Ascending aorta (tissue), 2 donors: ENCODE data around the gene MYO9B. TPM values are rescaled to one million over a fixed set of nuclear protein-coding genes. Genes with fewer than 3 reads are reported as not detected.

ENCODE experiments used
- DNase-seq, 2 donors: peaks; one replicate each; pipeline ENCODE4 v3.0.0-alpha.2; 2019; ENCODE audit warnings: low spot score in 2 of 2
- H3K27ac ChIP-seq, 2 donors: fragments of 200-600 bp; sonication (generic); one replicate each; pipeline ENCODE4 v1.5.1; 2016 to 2017; ENCODE audit warnings: mild to moderate bottlenecking in 1 of 2
- H3K27me3 ChIP-seq: fragments of 200-600 bp; sonication (generic); one replicate; pipeline ENCODE4 v1.5.1; 2017
- H3K36me3 ChIP-seq, 2 donors: fragments of 200-600 bp; sonication (generic); one replicate each; pipeline ENCODE4 v1.5.1; 2016
- H3K4me1 ChIP-seq, 2 donors: fragments of 200-600 bp; sonication (generic); one replicate each; pipeline ENCODE4 v1.5.1; 2016 to 2017; ENCODE audit warnings: mild to moderate bottlenecking in 1 of 2
- H3K4me3 ChIP-seq, 2 donors: fragments of 200-600 bp; sonication (generic); one replicate each; pipeline ENCODE4 v1.5.1; 2016 to 2017; ENCODE audit warnings: mild to moderate bottlenecking in 1 of 2
- H3K9me3 ChIP-seq, 2 donors: fragments of 200-600 bp; sonication (generic); one replicate each; pipeline ENCODE4 v1.5.1; 2016
- CTCF ChIP-seq, 3 experiments: fragments of 200-600 bp in 2 of 3; fragments of 450-650 bp in 1 of 3; sonication (generic) in 2 of 3; IDR thresholded peaks; one replicate each; pipeline ENCODE4 v1.5.1; 2016 to 2019; ENCODE audit warnings: antibody characterized with exemption in 3 of 3, mild to moderate bottlenecking in 1 of 3, moderate library complexity in 1 of 3
- intact Hi-C: fragments of 100-400 bp; cut with DNase I; formaldehyde crosslinking; loops from one replicate; pipeline ENCODE4 v1.15.1; 2023
- total RNA-seq: library from RNA; depleted of rRNA; stranded (reverse); fragments of >200 nt; gene quantifications from one replicate; pipeline ENCODE4 v1.1.0, GENCODE V29; 2016

The MYO9B gene
- total RNA-seq, 1 donor from 2014 or later, result 182 TPM

- no peak for TF ChIP-seq CTCF (IDR thresholded peaks at IDR 0.05)
- DNase-seq, result no peak
- H3K4me1 ChIP-seq, result peaks cover 22 to 45% of the 10 kb centered on the region in 2 donors
- H3K9me3 ChIP-seq, result no peaks in the 10 kb centered on the region
- no peak overlapping the region for H3K4me3 ChIP-seq
- peak overlapping the region; percentile 63 to 67 for H3K27ac ChIP-seq
- intact Hi-C loops, result no loop called here
- peaks cover 13 to 21% of the 10 kb centered on the region in 2 donors for H3K36me3 ChIP-seq
- H3K27me3 ChIP-seq, result no peaks in the 10 kb centered on the region
Observed at GRCh38 chr19:17111766-17112165, 36.2 kb downstream of the MYO9B start.

GRCh38 chr19:17112271-17112670, 36.7 kb downstream of the MYO9B start:
- intact Hi-C loops, result no loop called here
- no peaks in the 10 kb centered on the region for H3K27me3 ChIP-seq
- TF ChIP-seq CTCF (IDR thresholded peaks at IDR 0.05), result no peak
- no peaks in the 10 kb centered on the region for H3K9me3 ChIP-seq
- peaks cover 13 to 21% of the 10 kb centered on the region in 2 donors for H3K36me3 ChIP-seq
- peaks cover 25 to 47% of the 10 kb centered on the region in 2 donors for H3K4me1 ChIP-seq
- no peak overlapping the region for H3K4me3 ChIP-seq
- DNase-seq, result no peak
- peak overlapping the region; percentile 63 to 67 for H3K27ac ChIP-seq

GRCh38 chr19:17112700-17113099, 37.1 kb downstream of the MYO9B start:
- H3K27me3 ChIP-seq, result no peaks in the 10 kb centered on the region
- intact Hi-C loops, result no loop called here
- no peak for DNase-seq
- no peak for TF ChIP-seq CTCF (IDR thresholded peaks at IDR 0.05)
- peaks cover 20 to 43% of the 10 kb centered on the region in 2 donors for H3K4me1 ChIP-seq
- H3K27ac ChIP-seq, result peak overlapping the region; percentile 63 to 67
- H3K9me3 ChIP-seq, result no peaks in the 10 kb centered on the region
- peaks cover 13 to 21% of the 10 kb centered on the region in 2 donors for H3K36me3 ChIP-seq
- no peak overlapping the region for H3K4me3 ChIP-seq

GRCh38 chr19:17113127-17113785, 37.7 kb downstream of the MYO9B start:
- DNase-seq, result no peak
- intact Hi-C loops, result no loop called here
- Histone ChIP-seq H3K27ac (peak overlapping the region; percentile 63 to 67), H3K9me3 (no peaks in the 10 kb centered on the region), H3K27me3 (no peaks in the 10 kb centered on the region), H3K4me1 (peaks cover 20 to 40% of the 10 kb centered on the region in 2 donors), H3K36me3 (peaks cover 13 to 21% of the 10 kb centered on the region in 2 donors), H3K4me3 (no peak overlapping the region)
- TF ChIP-seq CTCF (IDR thresholded peaks at IDR 0.05), result no peak

GRCh38 chr19:17114414-17114831, 38.8 kb downstream of the MYO9B start:
- Histone ChIP-seq H3K36me3 (peaks cover 18 to 21% of the 10 kb centered on the region in 2 donors), H3K4me3 (no peak overlapping the region), H3K27ac (peak overlapping the region; percentile 63 to 67), H3K27me3 (no peaks in the 10 kb centered on the region), H3K9me3 (no peaks in the 10 kb centered on the region), H3K4me1 (peaks cover 13 to 30% of the 10 kb centered on the region in 2 donors)
- intact Hi-C loops, result no loop called here
- no peak for DNase-seq
- TF ChIP-seq CTCF (IDR thresholded peaks at IDR 0.05), result no peak
